Body of pancreas (tissue), 4 donors: ENCODE results near the gene SLX4. TPM values are rescaled to one million over a fixed set of nuclear protein-coding genes. Genes with fewer than 3 reads are reported as not detected.

Source experiments
- ATAC-seq: fragments of 150-250 bp; one replicate; pipeline ENCODE4 v1.9.1; 2016
- DNase-seq, 4 donors: peaks; one replicate each; pipeline ENCODE4 v3.0.0-alpha.2; 2019
- H3K27ac ChIP-seq, 4 donors: fragments of 200-600 bp; sonication (generic); 1 replicate in 3 of 4; 2 replicates in 1 of 4; pipeline versions ENCODE4 v1.5.1 to v1.6.1; 2016 to 2019; ENCODE audit warnings: mild to moderate bottlenecking in 1 of 4, mixed read lengths in 1 of 4, moderate library complexity in 1 of 4
- H3K27me3 ChIP-seq, 2 donors: fragments of 200-600 bp; sonication (generic); one replicate each; pipeline ENCODE4 v1.6.0; 2016; ENCODE audit warnings: mild to moderate bottlenecking in 1 of 2
- H3K36me3 ChIP-seq, 2 donors: fragments of 200-600 bp; sonication (generic); replicated peaks in 1 of 2; 2 replicates each; pipeline ENCODE4 v1.5.1; 2016; ENCODE audit warnings: low read depth in 2 of 2; ENCODE audit not compliant: insufficient read depth in 1 of 2
- H3K4me1 ChIP-seq: fragments of 200-600 bp; sonication (generic); one replicate; pipeline ENCODE4 v1.6.0; 2016
- H3K4me3 ChIP-seq, 2 donors: fragments of 200-600 bp; sonication (generic); 1 replicate in 1 of 2; 2 replicates in 1 of 2; pipeline ENCODE4 v1.5.1; 2016 to 2019
- H3K9me3 ChIP-seq, 3 donors: fragments of 200-600 bp; sonication (generic); 1 replicate in 2 of 3; 2 replicates in 1 of 3; pipeline ENCODE4 v1.5.1; 2016
- POLR2A ChIP-seq, 3 donors: fragments of 450-650 bp; IDR thresholded peaks; one replicate each; pipeline ENCODE4 v1.6.1; 2016; ENCODE audit warnings: antibody characterized with exemption in 3 of 3, mild to moderate bottlenecking in 2 of 3
- WGBS, 2 donors: methylation state at CpG; one replicate each; pipeline ENCODE4 v1.1.5; 2017; 5-methylcytosine and 5-hydroxymethylcytosine counted together
- intact Hi-C: fragments of 100-400 bp; cut with DNase I; formaldehyde crosslinking; loops from one replicate; pipeline ENCODE4 v1.15.1; 2023
- total RNA-seq, 2 donors: library from RNA; depleted of rRNA; stranded (reverse); fragments of >200 nt; gene quantifications; one replicate each; pipeline ENCODE4 v1.1.0, GENCODE V29; 2016
- TF ChIP-seq, protein P1 (sequence below), 7 experiments: fragments of 450-650 bp in 4 of 7; fragments of 200-600 bp in 3 of 7; sonication (generic) in 3 of 7; IDR thresholded peaks; one replicate each; pipeline ENCODE4 v1.5.1; 2016 to 2019; ENCODE audit warnings: antibody characterized with exemption in 7 of 7

The SLX4 gene
- total RNA-seq, 2 donors from 2014 or later = 3.6 to 4.2 TPM

DNA sequence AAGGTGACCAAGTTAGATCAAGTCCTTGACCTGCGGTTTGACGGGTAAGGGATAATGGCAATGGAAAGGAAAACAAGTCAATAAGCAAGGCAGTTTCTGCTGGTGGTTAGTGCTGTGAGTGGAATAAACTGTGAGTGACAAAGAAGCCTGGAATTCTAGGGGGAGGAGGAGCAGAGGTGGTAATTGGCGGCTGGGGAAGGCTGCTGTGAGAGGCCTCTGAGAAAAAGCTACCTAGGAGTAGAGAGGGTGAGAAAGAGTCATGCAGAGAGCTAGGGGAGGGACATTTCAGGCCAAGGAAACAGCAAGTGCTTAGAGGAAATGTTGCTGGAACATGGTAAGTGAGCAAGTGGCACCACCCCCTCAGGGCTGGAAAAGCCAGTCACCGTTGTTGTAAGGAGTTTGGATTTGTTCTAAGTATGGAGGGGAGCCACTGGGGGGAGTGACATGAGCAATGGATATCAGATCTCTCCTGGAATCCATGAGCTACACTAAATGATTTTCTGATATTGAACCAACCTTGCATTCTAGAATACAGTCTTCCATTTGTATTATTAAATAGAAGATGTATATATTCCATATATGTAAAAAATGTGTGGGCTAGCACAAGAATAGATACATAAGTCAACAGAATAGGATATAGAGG, 40.9 kb downstream of the SLX4 start:
- TF ChIP-seq POLR2A (IDR thresholded peaks at IDR 0.05) = no peak
- TF ChIP-seq, protein P1, sequence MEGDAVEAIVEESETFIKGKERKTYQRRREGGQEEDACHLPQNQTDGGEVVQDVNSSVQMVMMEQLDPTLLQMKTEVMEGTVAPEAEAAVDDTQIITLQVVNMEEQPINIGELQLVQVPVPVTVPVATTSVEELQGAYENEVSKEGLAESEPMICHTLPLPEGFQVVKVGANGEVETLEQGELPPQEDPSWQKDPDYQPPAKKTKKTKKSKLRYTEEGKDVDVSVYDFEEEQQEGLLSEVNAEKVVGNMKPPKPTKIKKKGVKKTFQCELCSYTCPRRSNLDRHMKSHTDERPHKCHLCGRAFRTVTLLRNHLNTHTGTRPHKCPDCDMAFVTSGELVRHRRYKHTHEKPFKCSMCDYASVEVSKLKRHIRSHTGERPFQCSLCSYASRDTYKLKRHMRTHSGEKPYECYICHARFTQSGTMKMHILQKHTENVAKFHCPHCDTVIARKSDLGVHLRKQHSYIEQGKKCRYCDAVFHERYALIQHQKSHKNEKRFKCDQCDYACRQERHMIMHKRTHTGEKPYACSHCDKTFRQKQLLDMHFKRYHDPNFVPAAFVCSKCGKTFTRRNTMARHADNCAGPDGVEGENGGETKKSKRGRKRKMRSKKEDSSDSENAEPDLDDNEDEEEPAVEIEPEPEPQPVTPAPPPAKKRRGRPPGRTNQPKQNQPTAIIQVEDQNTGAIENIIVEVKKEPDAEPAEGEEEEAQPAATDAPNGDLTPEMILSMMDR (IDR thresholded peaks at IDR 0.05) = no peak
- ATAC-seq = no peak
- no peaks in the 10 kb centered on the region for H3K36me3 ChIP-seq
- no peak overlapping the region for H3K27ac ChIP-seq
- H3K9me3 ChIP-seq = peaks cover 0 to 5% (median 0%) of the 10 kb centered on the region in 3 donors
- H3K4me3 ChIP-seq = no peak overlapping the region
- intact Hi-C loops = no loop called here
- no peak for DNase-seq
- 81 to 86% methylated on average over 4 of the region's 4 CpGs for WGBS, 2 donors
- H3K4me1 ChIP-seq = no peaks in the 10 kb centered on the region
- H3K27me3 ChIP-seq = no peaks in the 10 kb centered on the region

DNA sequence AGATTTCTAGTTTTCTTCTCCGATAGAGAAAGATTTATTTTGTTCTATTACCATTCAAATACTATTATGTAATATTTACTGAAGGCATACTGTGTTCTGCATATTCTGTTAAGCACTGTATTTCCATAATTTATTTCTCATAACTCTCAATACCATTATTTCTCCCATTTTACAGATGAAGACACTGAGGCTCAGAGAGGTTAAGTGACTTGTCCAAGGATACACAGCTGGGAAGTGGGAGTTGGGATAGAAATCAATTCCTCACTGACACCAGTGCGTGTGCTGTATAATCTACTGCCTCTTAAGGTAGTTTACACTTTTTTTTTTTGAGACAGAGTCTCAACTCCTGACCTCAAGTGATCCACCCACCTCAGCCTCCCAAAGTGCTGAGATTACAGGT, 41.6 kb downstream of the SLX4 start:
- H3K4me3 ChIP-seq = no peak overlapping the region
- WGBS, 2 donors = 85 to 100% methylated on average over 2 of the region's 2 CpGs
- H3K27ac ChIP-seq = no peak overlapping the region
- DNase-seq (no peak), ATAC-seq (no peak)
- H3K9me3 ChIP-seq = peaks cover 0 to 5% (median 0%) of the 10 kb centered on the region in 3 donors
- TF ChIP-seq, protein P1 (IDR thresholded peaks at IDR 0.05) = no peak
- no peak for TF ChIP-seq POLR2A (IDR thresholded peaks at IDR 0.05)
- intact Hi-C loops = no loop called here
- no peaks in the 10 kb centered on the region for H3K4me1 ChIP-seq
- H3K36me3 ChIP-seq = no peaks in the 10 kb centered on the region
- H3K27me3 ChIP-seq = no peaks in the 10 kb centered on the region

DNA sequence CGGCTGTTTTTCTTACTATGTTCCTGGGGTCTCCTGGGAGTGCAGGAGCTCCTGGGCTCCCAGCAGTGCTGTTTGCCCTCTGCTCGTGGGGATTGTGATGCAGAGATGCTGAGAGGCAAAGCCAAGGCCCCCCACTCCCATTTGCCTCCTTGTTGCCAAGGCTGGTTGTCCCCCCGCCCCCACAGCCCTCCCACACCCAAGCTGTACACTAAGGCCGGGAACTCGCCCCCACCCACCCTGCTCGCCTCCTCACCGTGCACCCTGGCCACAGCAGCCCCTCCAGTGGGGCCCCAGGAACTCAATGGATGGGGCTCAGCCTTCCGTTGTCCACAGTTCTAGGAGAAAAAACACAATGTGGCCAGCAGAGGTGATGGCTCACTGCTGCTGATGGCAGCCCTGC, 44.4 kb downstream of the SLX4 start:
- Histone ChIP-seq H3K27ac (no peak overlapping the region), H3K4me1 (no peaks in the 10 kb centered on the region)
- WGBS, 2 donors = 68 to 72% methylated on average over 2 to 8 of the region's 8 CpGs

DNA sequence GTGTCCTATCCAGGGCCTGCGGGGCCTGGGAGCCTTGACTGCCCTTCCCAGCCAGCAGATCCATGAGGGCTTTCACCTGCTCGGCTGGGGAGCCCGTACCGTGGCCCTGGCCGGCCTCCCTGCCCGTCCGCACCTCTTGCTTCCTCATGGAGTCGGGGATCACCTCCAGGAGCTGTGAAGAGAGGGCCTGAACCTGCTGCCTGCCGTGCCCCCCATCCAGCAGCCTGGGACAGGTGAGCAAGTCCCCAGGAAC, 46.6 kb downstream of the SLX4 start:
- H3K4me3 ChIP-seq = no peak overlapping the region
- no peaks in the 10 kb centered on the region for H3K9me3 ChIP-seq
- TF ChIP-seq, protein P1 (IDR thresholded peaks at IDR 0.05) = no peak
- TF ChIP-seq POLR2A (IDR thresholded peaks at IDR 0.05) = no peak
- ATAC-seq = no peak
- DNase-seq = no peak
- no peaks in the 10 kb centered on the region for H3K4me1 ChIP-seq
- no peaks in the 10 kb centered on the region for H3K36me3 ChIP-seq
- intact Hi-C loops = no loop called here
- no peaks in the 10 kb centered on the region for H3K27me3 ChIP-seq
- WGBS, 2 donors = 93% methylated on average over 9 of the region's 9 CpGs; no CpG with 5 or more reads in 1 of the 2 donors
- H3K27ac ChIP-seq = no peak overlapping the region

More for the DNA sequence above, 44.4 kb downstream of the SLX4 start:
- DNase-seq (no peak), ATAC-seq (no peak)
- no peak overlapping the region for H3K4me3 ChIP-seq
- H3K27me3 ChIP-seq = no peaks in the 10 kb centered on the region
- peaks cover 0 to 5% (median 0%) of the 10 kb centered on the region in 3 donors for H3K9me3 ChIP-seq
- intact Hi-C loops = no loop called here
- TF ChIP-seq, protein P1 (IDR thresholded peaks at IDR 0.05) = no peak
- no peak for TF ChIP-seq POLR2A (IDR thresholded peaks at IDR 0.05)
- H3K36me3 ChIP-seq = no peaks in the 10 kb centered on the region
